Activated T-helper 17 cell treated with anti-CD3 and anti-CD28 coated beads, Interleukin-2, amount 50 U/mL, for 72 hours (primary cell): ENCODE measurements around the gene TMEM208. TPM values are rescaled to one million over a fixed set of nuclear protein-coding genes. Genes with fewer than 3 reads are reported as not detected.

Experiments used
- ATAC-seq: fragments of 150-1000 bp; cut with Tn5 transposase; replicated peaks from 2 replicates; pipeline ENCODE4 v1.10.0; 2021; ENCODE audit warnings: mild to moderate bottlenecking, moderate library complexity
- H3K27ac Mint-ChIP-seq: one replicate; pipeline ENCODE4 v1.8.0; 2022; ENCODE audit warnings: mixed read lengths
- H3K27me3 Mint-ChIP-seq: one replicate; pipeline ENCODE4 v1.8.0; 2022; ENCODE audit warnings: mixed read lengths
- H3K36me3 Mint-ChIP-seq: one replicate; pipeline ENCODE4 v1.8.0; 2022; ENCODE audit warnings: low read depth, mild to moderate bottlenecking, mixed read lengths
- H3K4me1 Mint-ChIP-seq: one replicate; pipeline ENCODE4 v1.8.0; 2022; ENCODE audit warnings: mixed read lengths
- H3K4me3 Mint-ChIP-seq: one replicate; pipeline ENCODE4 v1.8.0; 2022; ENCODE audit warnings: mild to moderate bottlenecking, mixed read lengths
- H3K9me3 Mint-ChIP-seq: one replicate; pipeline ENCODE4 v1.8.0; 2022; ENCODE audit warnings: mixed read lengths
- total RNA-seq, 2 donors: library from RNA; stranded (reverse); gene quantifications; one replicate each; pipeline ENCODE4 v1.2.3, GENCODE V29; 2022

Gene TMEM208
- total RNA-seq, 2 donors from 2014 or later: 31.7 to 39.5 TPM

- no peaks in the 10 kb centered on the region for H3K36me3 Mint-ChIP-seq
- H3K9me3 Mint-ChIP-seq: no peaks in the 10 kb centered on the region
- no peak for ATAC-seq
- H3K27me3 Mint-ChIP-seq: peaks cover 4% of the 10 kb centered on the region
- H3K4me3 Mint-ChIP-seq: no peak overlapping the region
- no peaks in the 10 kb centered on the region for H3K4me1 Mint-ChIP-seq
- H3K27ac Mint-ChIP-seq: no peak overlapping the region
These were observed 28.8 kb downstream of the TMEM208 start for GRCh38 chr16:67255553-67256221.

GRCh38 chr16:67256701-67257230, 29.8 kb downstream of the TMEM208 start:
- H3K27ac Mint-ChIP-seq: no peak overlapping the region
- H3K4me3 Mint-ChIP-seq: no peak overlapping the region
- H3K27me3 Mint-ChIP-seq: peaks cover 4% of the 10 kb centered on the region
- ATAC-seq: no peak
- no peaks in the 10 kb centered on the region for H3K9me3 Mint-ChIP-seq
- no peaks in the 10 kb centered on the region for H3K36me3 Mint-ChIP-seq
- H3K4me1 Mint-ChIP-seq: no peaks in the 10 kb centered on the region

DNA sequence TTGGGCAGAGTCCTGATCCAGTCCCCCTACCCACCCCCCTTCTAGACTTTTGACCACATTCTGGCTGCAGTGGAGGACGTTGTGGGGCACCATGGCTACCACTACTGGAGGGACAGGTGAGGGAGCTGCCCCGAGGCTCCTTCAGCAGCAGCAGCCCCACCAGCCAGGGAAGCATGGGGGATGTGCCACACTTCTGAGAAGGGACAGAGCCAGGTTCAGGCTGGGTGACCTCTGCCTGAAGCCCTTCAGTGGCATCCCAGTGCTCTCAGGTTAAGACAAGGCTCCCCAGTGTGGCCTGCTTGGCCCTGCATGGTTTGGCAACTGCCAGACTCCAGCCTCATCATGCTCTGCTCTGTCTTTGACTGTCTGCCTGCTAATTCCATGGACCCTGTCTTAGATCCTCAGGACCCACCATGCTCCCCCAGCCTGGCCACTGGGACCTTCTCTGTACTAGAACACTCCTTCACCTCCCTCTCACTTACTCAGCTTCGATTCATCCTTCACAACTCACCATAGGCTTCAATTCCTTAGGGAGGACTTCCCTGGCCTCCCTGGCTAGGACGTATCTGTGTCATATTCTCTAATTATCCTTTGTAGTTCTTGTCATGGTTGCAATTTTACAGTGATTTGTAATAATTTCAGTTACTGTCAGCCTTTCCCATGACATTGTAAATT, 30.7 kb downstream of the TMEM208 start:
- H3K4me1 Mint-ChIP-seq: no peaks in the 10 kb centered on the region
- peaks cover 5% of the 10 kb centered on the region for H3K27me3 Mint-ChIP-seq
- H3K36me3 Mint-ChIP-seq: no peaks in the 10 kb centered on the region
- no peak overlapping the region for H3K4me3 Mint-ChIP-seq
- H3K27ac Mint-ChIP-seq: no peak overlapping the region
- no peaks in the 10 kb centered on the region for H3K9me3 Mint-ChIP-seq
- ATAC-seq: no peak

DNA sequence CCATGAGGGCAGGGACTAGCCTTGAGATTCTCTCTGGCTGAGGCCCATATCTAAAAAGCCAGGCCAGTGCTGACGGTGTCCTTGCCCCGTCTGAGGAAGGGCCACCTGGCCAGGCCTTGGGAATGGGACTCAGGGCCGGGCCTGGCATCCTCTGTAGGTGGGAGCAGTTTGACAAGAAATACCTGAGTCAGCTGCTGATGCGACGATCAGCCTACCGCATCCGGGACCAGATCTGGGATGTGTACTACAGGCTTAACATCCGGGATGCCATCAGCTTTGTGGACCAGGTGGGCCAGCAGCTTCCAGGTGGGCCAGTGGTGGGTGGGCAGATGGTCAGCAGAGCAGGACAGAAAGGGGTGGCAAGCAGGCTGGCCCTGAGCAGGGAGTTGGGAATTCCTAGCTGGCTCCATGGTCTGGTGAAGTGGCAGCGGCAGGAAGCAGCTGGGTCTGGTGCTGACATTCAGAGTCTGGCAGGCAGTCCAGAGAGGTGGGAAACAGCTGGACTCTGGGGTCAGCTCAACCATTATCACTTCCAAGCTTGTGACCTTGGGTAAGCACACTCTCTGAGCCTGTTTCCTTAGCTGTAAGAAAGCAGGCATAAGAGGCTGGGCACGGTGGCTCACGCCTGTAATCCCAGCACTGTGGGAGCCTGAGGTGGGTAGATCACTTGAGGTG, 31.4 kb downstream of the TMEM208 start:
- Mint-ChIP-seq H3K4me1 (no peaks in the 10 kb centered on the region), H3K27ac (no peak overlapping the region), H3K36me3 (no peaks in the 10 kb centered on the region), H3K4me3 (no peak overlapping the region), H3K9me3 (no peaks in the 10 kb centered on the region), H3K27me3 (peaks cover 11% of the 10 kb centered on the region)
- ATAC-seq: no peak

DNA sequence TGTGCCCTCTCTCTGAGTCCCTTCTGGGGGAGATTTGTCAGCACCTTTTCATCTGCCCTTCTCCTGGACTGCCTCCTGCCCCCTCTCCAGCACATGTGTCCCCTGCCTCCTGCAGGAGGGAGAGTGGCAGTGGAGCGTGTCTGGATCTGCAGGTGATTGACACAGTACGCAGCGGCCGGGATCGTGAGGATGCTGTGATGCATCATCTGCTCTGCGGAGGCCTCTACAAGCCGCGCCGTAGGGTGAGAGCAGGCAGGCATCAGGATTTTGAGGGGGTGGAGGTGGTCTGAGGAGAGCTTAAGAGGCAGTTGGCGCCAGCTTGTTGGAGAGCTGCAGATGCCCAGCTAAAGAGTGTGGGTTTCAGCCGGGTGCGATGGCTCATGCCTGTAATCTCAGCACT, 32.8 kb downstream of the TMEM208 start:
- Mint-ChIP-seq H3K4me3 (no peak overlapping the region), H3K27ac (no peak overlapping the region), H3K4me1 (no peaks in the 10 kb centered on the region), H3K36me3 (no peaks in the 10 kb centered on the region), H3K27me3 (peaks cover 16% of the 10 kb centered on the region), H3K9me3 (no peaks in the 10 kb centered on the region)
- ATAC-seq: no peak

DNA sequence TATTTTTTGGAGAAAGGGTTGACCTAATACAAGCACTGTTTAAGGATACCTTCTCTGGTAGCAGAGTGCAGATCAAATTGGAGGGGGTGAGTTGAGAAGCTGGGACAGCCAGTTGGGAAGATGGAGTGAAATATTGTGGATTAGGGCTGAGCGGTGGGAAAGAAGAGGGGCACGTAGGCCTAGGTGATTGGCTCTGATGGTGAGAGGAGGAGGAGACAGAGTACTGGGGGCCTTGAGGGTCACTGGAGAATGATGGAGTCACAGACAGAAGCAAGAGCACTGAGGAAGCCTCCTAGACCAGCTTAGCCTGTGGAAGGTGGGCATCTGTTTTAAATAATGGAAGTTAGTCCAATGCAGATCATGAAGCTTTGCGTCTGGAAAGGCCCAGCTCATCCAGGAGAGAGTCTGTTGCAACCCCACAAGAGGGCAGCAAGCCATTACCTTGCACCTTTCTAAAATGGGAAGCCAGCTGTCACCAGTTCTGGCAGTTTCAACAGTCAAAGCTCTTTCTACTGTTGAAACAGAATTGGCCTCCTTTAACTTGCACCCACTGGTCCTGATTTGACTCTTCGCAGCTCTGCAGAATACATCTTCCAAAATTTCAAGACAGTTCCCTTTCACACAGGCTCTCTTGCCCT, 33.6 kb downstream of the TMEM208 start:
- Mint-ChIP-seq H3K4me3 (no peak overlapping the region), H3K27me3 (peaks cover 16% of the 10 kb centered on the region), H3K9me3 (no peaks in the 10 kb centered on the region), H3K36me3 (no peaks in the 10 kb centered on the region), H3K27ac (peak overlapping the region; percentile 62), H3K4me1 (no peaks in the 10 kb centered on the region)
- peak; percentile 71 for ATAC-seq

DNA sequence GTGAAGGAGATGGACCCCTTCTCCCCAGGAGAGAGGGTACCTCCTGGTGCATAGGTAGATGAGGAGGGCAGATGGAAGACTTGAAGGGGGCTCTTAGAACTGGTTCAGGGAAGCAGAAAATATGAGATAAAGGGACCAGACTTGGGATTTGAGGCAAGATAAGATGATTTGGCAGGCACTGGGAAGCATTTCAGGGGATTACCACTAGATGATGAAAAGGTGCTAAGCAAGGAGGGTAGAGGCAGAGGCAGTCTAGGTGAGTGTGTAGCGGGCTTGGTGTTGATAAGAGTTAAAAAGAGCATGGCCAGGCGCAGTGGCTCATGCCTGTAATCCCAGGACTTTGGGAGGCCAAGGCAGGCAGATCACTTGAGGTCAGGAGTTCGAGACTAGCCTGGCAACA, 36.3 kb downstream of the TMEM208 start:
- no peaks in the 10 kb centered on the region for H3K4me1 Mint-ChIP-seq
- no peak overlapping the region for H3K4me3 Mint-ChIP-seq
- no peak for ATAC-seq
- no peaks in the 10 kb centered on the region for H3K36me3 Mint-ChIP-seq
- H3K27ac Mint-ChIP-seq: no peak overlapping the region
- peaks cover 13% of the 10 kb centered on the region for H3K27me3 Mint-ChIP-seq
- no peaks in the 10 kb centered on the region for H3K9me3 Mint-ChIP-seq

GRCh38 chr16:67264277-67264676, 37.3 kb downstream of the TMEM208 start:
- Mint-ChIP-seq H3K9me3 (no peaks in the 10 kb centered on the region), H3K27me3 (peaks cover 13% of the 10 kb centered on the region), H3K4me1 (no peaks in the 10 kb centered on the region), H3K27ac (no peak overlapping the region), H3K36me3 (no peaks in the 10 kb centered on the region), H3K4me3 (no peak overlapping the region)
- ATAC-seq: no peak

DNA sequence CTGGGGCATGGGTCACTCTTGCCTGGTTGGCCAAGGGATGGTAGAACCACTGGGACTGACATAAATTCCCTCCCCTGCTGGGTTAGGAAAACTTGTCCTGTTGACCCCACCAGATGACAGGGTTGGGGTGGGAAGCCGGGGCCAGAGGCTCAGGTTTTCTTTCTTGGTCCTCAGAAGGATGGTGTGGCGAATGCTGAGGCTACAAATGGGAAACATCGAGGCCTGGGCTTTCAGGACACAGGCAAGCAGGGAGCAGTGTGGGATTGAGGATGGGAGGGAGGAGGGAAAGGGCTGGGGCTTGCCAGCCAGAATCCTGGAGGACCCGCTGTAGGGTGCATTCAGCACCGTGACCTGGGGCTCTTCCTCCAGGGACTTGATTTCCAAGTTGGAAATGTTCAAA, 37.9 kb downstream of the TMEM208 start:
- ATAC-seq: no peak
- Mint-ChIP-seq H3K4me1 (no peaks in the 10 kb centered on the region), H3K27me3 (peaks cover 13% of the 10 kb centered on the region)

GRCh38 chr16:67265834-67266233, 38.9 kb downstream of the TMEM208 start:
- Mint-ChIP-seq H3K4me3 (no peak overlapping the region), H3K36me3 (no peaks in the 10 kb centered on the region), H3K9me3 (no peaks in the 10 kb centered on the region), H3K4me1 (no peaks in the 10 kb centered on the region), H3K27ac (no peak overlapping the region), H3K27me3 (peaks cover 13% of the 10 kb centered on the region)
- no peak for ATAC-seq

More for the DNA sequence above, 37.9 kb downstream of the TMEM208 start:
- no peaks in the 10 kb centered on the region for H3K36me3 Mint-ChIP-seq
- H3K27ac Mint-ChIP-seq: no peak overlapping the region
- no peak overlapping the region for H3K4me3 Mint-ChIP-seq
- H3K9me3 Mint-ChIP-seq: no peaks in the 10 kb centered on the region

- no peaks in the 10 kb centered on the region for H3K9me3 Mint-ChIP-seq
- no peak overlapping the region for H3K4me3 Mint-ChIP-seq
- H3K36me3 Mint-ChIP-seq: no peaks in the 10 kb centered on the region
- no peaks in the 10 kb centered on the region for H3K4me1 Mint-ChIP-seq
- peaks cover 7% of the 10 kb centered on the region for H3K27me3 Mint-ChIP-seq
- ATAC-seq: no peak
- H3K27ac Mint-ChIP-seq: no peak overlapping the region
These were observed 41.2 kb downstream of the TMEM208 start for GRCh38 chr16:67268136-67268579.

- Mint-ChIP-seq H3K4me1 (no peaks in the 10 kb centered on the region), H3K4me3 (no peak overlapping the region), H3K27me3 (no peaks in the 10 kb centered on the region), H3K36me3 (no peaks in the 10 kb centered on the region), H3K9me3 (no peaks in the 10 kb centered on the region), H3K27ac (no peak overlapping the region)
- no peak for ATAC-seq
These were observed 42.8 kb downstream of the TMEM208 start for GRCh38 chr16:67269766-67270165.

GRCh38 chr16:67270931-67271338, 44.0 kb downstream of the TMEM208 start:
- Mint-ChIP-seq H3K27me3 (no peaks in the 10 kb centered on the region), H3K9me3 (no peaks in the 10 kb centered on the region), H3K36me3 (peaks cover 10% of the 10 kb centered on the region), H3K4me3 (no peak overlapping the region), H3K27ac (no peak overlapping the region), H3K4me1 (no peaks in the 10 kb centered on the region)
- ATAC-seq: no peak

- Mint-ChIP-seq H3K4me3 (no peak overlapping the region), H3K4me1 (peaks cover 2% of the 10 kb centered on the region), H3K9me3 (no peaks in the 10 kb centered on the region), H3K27me3 (no peaks in the 10 kb centered on the region), H3K36me3 (peaks cover 15% of the 10 kb centered on the region), H3K27ac (no peak overlapping the region)
- no peak for ATAC-seq
These were observed 44.5 kb downstream of the TMEM208 start for GRCh38 chr16:67271446-67271845.
